Thyroid gland (tissue), 4 donors: ENCODE results near the gene DNAH9.

Source experiments
- POLR2A ChIP-seq, 2 donors: fragments of 450-650 bp; IDR thresholded peaks; one replicate each; pipeline ENCODE4 v1.6.1; 2017; ENCODE audit warnings: antibody characterized with exemption in 2 of 2, mild to moderate bottlenecking in 2 of 2, moderate library complexity in 1 of 2
- TF ChIP-seq, protein P1 (sequence below), 6 experiments: fragments of 200-600 bp in 3 of 6; fragments of 450-650 bp in 3 of 6; sonication (generic) in 3 of 6; IDR thresholded peaks; one replicate each; pipeline ENCODE4 v1.5.1; 2016 to 2019; ENCODE audit warnings: antibody characterized with exemption in 6 of 6, mild to moderate bottlenecking in 2 of 6, inconsistent platforms in 1 of 6, moderate library complexity in 1 of 6

GRCh38 chr17:11871773-11872172 lies 273.5 kb downstream of the DNAH9 start:
- TF ChIP-seq POLR2A (IDR thresholded peaks at IDR 0.05): no peak
- TF ChIP-seq, protein P1, sequence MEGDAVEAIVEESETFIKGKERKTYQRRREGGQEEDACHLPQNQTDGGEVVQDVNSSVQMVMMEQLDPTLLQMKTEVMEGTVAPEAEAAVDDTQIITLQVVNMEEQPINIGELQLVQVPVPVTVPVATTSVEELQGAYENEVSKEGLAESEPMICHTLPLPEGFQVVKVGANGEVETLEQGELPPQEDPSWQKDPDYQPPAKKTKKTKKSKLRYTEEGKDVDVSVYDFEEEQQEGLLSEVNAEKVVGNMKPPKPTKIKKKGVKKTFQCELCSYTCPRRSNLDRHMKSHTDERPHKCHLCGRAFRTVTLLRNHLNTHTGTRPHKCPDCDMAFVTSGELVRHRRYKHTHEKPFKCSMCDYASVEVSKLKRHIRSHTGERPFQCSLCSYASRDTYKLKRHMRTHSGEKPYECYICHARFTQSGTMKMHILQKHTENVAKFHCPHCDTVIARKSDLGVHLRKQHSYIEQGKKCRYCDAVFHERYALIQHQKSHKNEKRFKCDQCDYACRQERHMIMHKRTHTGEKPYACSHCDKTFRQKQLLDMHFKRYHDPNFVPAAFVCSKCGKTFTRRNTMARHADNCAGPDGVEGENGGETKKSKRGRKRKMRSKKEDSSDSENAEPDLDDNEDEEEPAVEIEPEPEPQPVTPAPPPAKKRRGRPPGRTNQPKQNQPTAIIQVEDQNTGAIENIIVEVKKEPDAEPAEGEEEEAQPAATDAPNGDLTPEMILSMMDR (IDR thresholded peaks at IDR 0.05): no peak
